KMS-11 (cell line): ENCODE results near the gene LPIN3.

Source experiments
- H2AFZ ChIP-seq: fragments of 200-600 bp; sonication (generic); 2 replicates; pipeline ENCODE4 v1.6.1; 2016; ENCODE audit warnings: antibody characterized with exemption, mixed run types, low read depth
- H3K27ac ChIP-seq: fragments of 200-600 bp; sonication (generic); 2 replicates; pipeline ENCODE4 v1.6.1; 2016; ENCODE audit warnings: mild to moderate bottlenecking, mixed run types
- H3K27me3 ChIP-seq: fragments of 200-600 bp; sonication (generic); 2 replicates; pipeline ENCODE4 v1.6.1; 2017; ENCODE audit warnings: mild to moderate bottlenecking, low read depth, mixed run types, moderate library complexity; ENCODE audit not compliant: insufficient read depth
- H3K36me3 ChIP-seq: fragments of 200-600 bp; sonication (generic); 2 replicates; pipeline ENCODE4 v1.6.1; 2017; ENCODE audit warnings: mild to moderate bottlenecking, mixed run types; ENCODE audit not compliant: insufficient read depth
- H3K4me1 ChIP-seq: fragments of 200-600 bp; sonication (generic); 2 replicates; pipeline ENCODE4 v1.6.1; 2016; ENCODE audit warnings: mild to moderate bottlenecking, low read depth, mixed run types; ENCODE audit not compliant: poor library complexity, severe bottlenecking
- H3K4me2 ChIP-seq: fragments of 200-600 bp; sonication (generic); 2 replicates; pipeline ENCODE4 v1.7.0; 2016; ENCODE audit warnings: mild to moderate bottlenecking, mixed run types
- H3K4me3 ChIP-seq: fragments of 200-600 bp; sonication (generic); IDR thresholded peaks from 2 replicates; pipeline ENCODE4 v1.6.1; 2017; ENCODE audit warnings: low read depth, low read length, mixed read lengths; ENCODE audit not compliant: insufficient read depth
- H3K79me2 ChIP-seq: fragments of 200-600 bp; sonication (generic); 2 replicates; pipeline ENCODE4 v1.6.1; 2016; ENCODE audit warnings: low read depth, mixed run types; ENCODE audit not compliant: insufficient read depth
- H3K9ac ChIP-seq: fragments of 200-600 bp; sonication (generic); 2 replicates; pipeline ENCODE4 v1.6.1; 2016; ENCODE audit warnings: mild to moderate bottlenecking, mixed run types
- H4K20me1 ChIP-seq: fragments of 200-600 bp; sonication (generic); 2 replicates; pipeline ENCODE4 v1.6.1; 2016; ENCODE audit warnings: mild to moderate bottlenecking, mixed run types; ENCODE audit not compliant: insufficient read depth
- TF ChIP-seq, protein P1 (sequence below): fragments of 200-600 bp; sonication (generic); conservative IDR thresholded peaks from 2 replicates; pipeline ENCODE4 v1.6.1; 2017; ENCODE audit warnings: low read depth, mild to moderate bottlenecking, antibody characterized with exemption, low read length, moderate library complexity, mixed read lengths

Gene LPIN3

GRCh38 chr20:41345729-41346067 is 5.1 kb downstream of the LPIN3 start:
- H3K79me2 ChIP-seq: no peaks in the 10 kb centered on the region
- no peak overlapping the region for H3K4me3 ChIP-seq
- no peak overlapping the region for H3K9ac ChIP-seq
- no peaks in the 10 kb centered on the region for H3K27me3 ChIP-seq
- no peaks in the 10 kb centered on the region for H4K20me1 ChIP-seq
- no peak overlapping the region for H2AFZ ChIP-seq
- H3K4me2 ChIP-seq: no peak overlapping the region
- TF ChIP-seq, protein P1, sequence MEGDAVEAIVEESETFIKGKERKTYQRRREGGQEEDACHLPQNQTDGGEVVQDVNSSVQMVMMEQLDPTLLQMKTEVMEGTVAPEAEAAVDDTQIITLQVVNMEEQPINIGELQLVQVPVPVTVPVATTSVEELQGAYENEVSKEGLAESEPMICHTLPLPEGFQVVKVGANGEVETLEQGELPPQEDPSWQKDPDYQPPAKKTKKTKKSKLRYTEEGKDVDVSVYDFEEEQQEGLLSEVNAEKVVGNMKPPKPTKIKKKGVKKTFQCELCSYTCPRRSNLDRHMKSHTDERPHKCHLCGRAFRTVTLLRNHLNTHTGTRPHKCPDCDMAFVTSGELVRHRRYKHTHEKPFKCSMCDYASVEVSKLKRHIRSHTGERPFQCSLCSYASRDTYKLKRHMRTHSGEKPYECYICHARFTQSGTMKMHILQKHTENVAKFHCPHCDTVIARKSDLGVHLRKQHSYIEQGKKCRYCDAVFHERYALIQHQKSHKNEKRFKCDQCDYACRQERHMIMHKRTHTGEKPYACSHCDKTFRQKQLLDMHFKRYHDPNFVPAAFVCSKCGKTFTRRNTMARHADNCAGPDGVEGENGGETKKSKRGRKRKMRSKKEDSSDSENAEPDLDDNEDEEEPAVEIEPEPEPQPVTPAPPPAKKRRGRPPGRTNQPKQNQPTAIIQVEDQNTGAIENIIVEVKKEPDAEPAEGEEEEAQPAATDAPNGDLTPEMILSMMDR: no peak
- H3K4me1 ChIP-seq: peaks cover 3% of the 10 kb centered on the region
- H3K36me3 ChIP-seq: no peaks in the 10 kb centered on the region
- no peak overlapping the region for H3K27ac ChIP-seq

- no peaks in the 10 kb centered on the region for H4K20me1 ChIP-seq
- no peak overlapping the region for H3K4me2 ChIP-seq
- no peak overlapping the region for H2AFZ ChIP-seq
These were observed 7.2 kb downstream of the LPIN3 start for GRCh38 chr20:41347523-41348429.

DNA sequence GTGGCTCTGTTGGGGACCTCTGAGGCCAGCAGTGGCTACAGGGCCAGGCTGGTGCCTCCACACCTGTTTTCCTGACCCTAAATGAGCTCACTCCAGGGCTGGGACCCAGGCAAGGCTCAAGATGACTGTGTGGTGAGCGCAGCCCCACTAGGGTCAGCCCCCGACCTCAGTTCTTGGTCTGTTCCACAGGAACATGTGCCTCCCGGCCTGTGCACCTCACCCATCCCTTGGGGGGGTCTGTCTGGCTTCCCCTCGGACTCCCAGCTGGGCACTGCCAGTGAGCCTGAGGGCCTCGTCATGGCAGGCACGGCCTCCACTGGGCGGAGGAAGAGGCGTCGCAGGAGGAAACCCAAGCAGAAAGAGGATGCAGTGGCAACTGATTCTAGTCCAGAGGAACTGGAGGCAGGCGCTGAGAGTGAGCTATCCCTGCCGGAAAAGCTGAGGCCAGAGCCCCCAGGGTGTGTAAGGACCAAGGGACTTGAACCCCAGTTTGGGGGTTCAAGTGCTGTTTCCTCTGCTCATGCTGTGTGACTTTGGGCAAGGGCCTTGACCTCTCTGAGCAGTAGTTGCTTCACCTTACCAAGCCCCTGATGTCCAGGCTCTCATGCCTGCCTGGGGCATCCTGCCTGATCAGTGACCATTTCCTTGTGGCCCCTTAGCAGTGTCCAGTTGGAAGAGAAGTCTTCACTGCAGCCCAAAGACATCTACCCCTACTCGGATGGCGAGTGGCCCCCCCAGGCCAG is 8.0 kb downstream of the LPIN3 start:
- H3K4me2 ChIP-seq: no peak overlapping the region
- H2AFZ ChIP-seq: no peak overlapping the region
- no peaks in the 10 kb centered on the region for H3K27me3 ChIP-seq
- TF ChIP-seq, protein P1: no peak
- no peaks in the 10 kb centered on the region for H3K36me3 ChIP-seq
- no peak overlapping the region for H3K27ac ChIP-seq
- no peak overlapping the region for H3K9ac ChIP-seq
- H3K4me1 ChIP-seq: peaks cover 3% of the 10 kb centered on the region
- H3K4me3 ChIP-seq: no peak overlapping the region
- no peaks in the 10 kb centered on the region for H3K79me2 ChIP-seq
- no peaks in the 10 kb centered on the region for H4K20me1 ChIP-seq

More at GRCh38 chr20:41347523-41348429, 7.2 kb downstream of the LPIN3 start:
- Histone ChIP-seq H3K27ac (no peak overlapping the region), H3K4me3 (no peak overlapping the region), H3K79me2 (no peaks in the 10 kb centered on the region), H3K4me1 (peaks cover 3% of the 10 kb centered on the region), H3K9ac (no peak overlapping the region), H3K36me3 (no peaks in the 10 kb centered on the region), H3K27me3 (no peaks in the 10 kb centered on the region)
- TF ChIP-seq, protein P1: no peak

- Histone ChIP-seq H3K4me1 (peaks cover under 1% of the 10 kb centered on the region), H3K27ac (no peak overlapping the region), H4K20me1 (no peaks in the 10 kb centered on the region), H3K36me3 (no peaks in the 10 kb centered on the region), H3K4me3 (no peak overlapping the region), H3K4me2 (no peak overlapping the region), H3K27me3 (no peaks in the 10 kb centered on the region), H3K79me2 (no peaks in the 10 kb centered on the region), H3K9ac (no peak overlapping the region), H2AFZ (no peak overlapping the region)
- TF ChIP-seq, protein P1: no peak
These were observed 8.6 kb downstream of the LPIN3 start for GRCh38 chr20:41349266-41349665.
